ENCODE results near the gene CLEC4G.

Gene CLEC4G

GRCh38 chr19:7739211-7739755, 7.4 kb upstream of the CLEC4G start:
- no peak overlapping the region for H3K27ac ChIP-seq (ENCODE audit: low read length)
- H4K20me1 ChIP-seq (ENCODE audit: insufficient read depth, low read length), result no peaks in the 10 kb centered on the region
- H3K27me3 ChIP-seq (ENCODE audit: insufficient read depth, low read length, poor library complexity), result no peaks in the 10 kb centered on the region
- no peak overlapping the region for H2AFZ ChIP-seq (ENCODE audit: low read depth, low read length)
- H3K36me3 ChIP-seq (ENCODE audit: insufficient read depth, low read length), result no peaks in the 10 kb centered on the region
- H3K9ac ChIP-seq (ENCODE audit: low read depth, low read length), result no peak overlapping the region
- ATAC-seq (ENCODE audit: insufficient read depth, low read depth) (no peak), DNase-seq (no peak)
- H3K4me2 ChIP-seq (ENCODE audit: insufficient read depth, low read length), result no peak overlapping the region
- TF ChIP-seq, protein P1, sequence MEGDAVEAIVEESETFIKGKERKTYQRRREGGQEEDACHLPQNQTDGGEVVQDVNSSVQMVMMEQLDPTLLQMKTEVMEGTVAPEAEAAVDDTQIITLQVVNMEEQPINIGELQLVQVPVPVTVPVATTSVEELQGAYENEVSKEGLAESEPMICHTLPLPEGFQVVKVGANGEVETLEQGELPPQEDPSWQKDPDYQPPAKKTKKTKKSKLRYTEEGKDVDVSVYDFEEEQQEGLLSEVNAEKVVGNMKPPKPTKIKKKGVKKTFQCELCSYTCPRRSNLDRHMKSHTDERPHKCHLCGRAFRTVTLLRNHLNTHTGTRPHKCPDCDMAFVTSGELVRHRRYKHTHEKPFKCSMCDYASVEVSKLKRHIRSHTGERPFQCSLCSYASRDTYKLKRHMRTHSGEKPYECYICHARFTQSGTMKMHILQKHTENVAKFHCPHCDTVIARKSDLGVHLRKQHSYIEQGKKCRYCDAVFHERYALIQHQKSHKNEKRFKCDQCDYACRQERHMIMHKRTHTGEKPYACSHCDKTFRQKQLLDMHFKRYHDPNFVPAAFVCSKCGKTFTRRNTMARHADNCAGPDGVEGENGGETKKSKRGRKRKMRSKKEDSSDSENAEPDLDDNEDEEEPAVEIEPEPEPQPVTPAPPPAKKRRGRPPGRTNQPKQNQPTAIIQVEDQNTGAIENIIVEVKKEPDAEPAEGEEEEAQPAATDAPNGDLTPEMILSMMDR (IDR thresholded peaks at IDR 0.05; ENCODE audit: borderline replicate concordance, extremely low read depth, low read length, poor library complexity, severe bottlenecking), result no peak
- no peak for TF ChIP-seq EZH2 (IDR thresholded peaks at IDR 0.05; ENCODE audit: borderline replicate concordance, low read depth, low read length, severe bottlenecking)
- no peaks in the 10 kb centered on the region for H3K79me2 ChIP-seq (ENCODE audit: insufficient read depth, low read length)
- H3K4me3 ChIP-seq (ENCODE audit: low read depth in 1 of 2, low read length in 2 of 2), result no peak overlapping the region
- no peaks in the 10 kb centered on the region for H3K4me1 ChIP-seq (ENCODE audit: insufficient read depth, low read length)
- H3K9me3 ChIP-seq (ENCODE audit: insufficient read depth, low read length, severe bottlenecking), result no peaks in the 10 kb centered on the region

- Histone ChIP-seq H2AFZ (ENCODE audit: low read depth, low read length) (no peak overlapping the region), H3K4me3 (ENCODE audit: low read depth in 1 of 2, low read length in 2 of 2) (no peak overlapping the region), H4K20me1 (ENCODE audit: insufficient read depth, low read length) (no peaks in the 10 kb centered on the region), H3K36me3 (ENCODE audit: insufficient read depth, low read length) (no peaks in the 10 kb centered on the region), H3K9me3 (ENCODE audit: insufficient read depth, low read length, severe bottlenecking) (no peaks in the 10 kb centered on the region), H3K27me3 (ENCODE audit: insufficient read depth, low read length, poor library complexity) (no peaks in the 10 kb centered on the region), H3K79me2 (ENCODE audit: insufficient read depth, low read length) (no peaks in the 10 kb centered on the region), H3K4me1 (ENCODE audit: insufficient read depth, low read length) (no peaks in the 10 kb centered on the region), H3K27ac (ENCODE audit: low read length) (no peak overlapping the region), H3K9ac (ENCODE audit: low read depth, low read length) (no peak overlapping the region), H3K4me2 (ENCODE audit: insufficient read depth, low read length) (no peak overlapping the region)
- DNase-seq (no peak), ATAC-seq (ENCODE audit: insufficient read depth, low read depth) (no peak)
- TF ChIP-seq EZH2 (IDR thresholded peaks at IDR 0.05; ENCODE audit: borderline replicate concordance, low read depth, low read length, severe bottlenecking), result no peak
- TF ChIP-seq, protein P1 (IDR thresholded peaks at IDR 0.05; ENCODE audit: borderline replicate concordance, extremely low read depth, low read length, poor library complexity, severe bottlenecking), result no peak
Observed at GRCh38 chr19:7738023-7738422, 6.1 kb upstream of the CLEC4G start.

DNA sequence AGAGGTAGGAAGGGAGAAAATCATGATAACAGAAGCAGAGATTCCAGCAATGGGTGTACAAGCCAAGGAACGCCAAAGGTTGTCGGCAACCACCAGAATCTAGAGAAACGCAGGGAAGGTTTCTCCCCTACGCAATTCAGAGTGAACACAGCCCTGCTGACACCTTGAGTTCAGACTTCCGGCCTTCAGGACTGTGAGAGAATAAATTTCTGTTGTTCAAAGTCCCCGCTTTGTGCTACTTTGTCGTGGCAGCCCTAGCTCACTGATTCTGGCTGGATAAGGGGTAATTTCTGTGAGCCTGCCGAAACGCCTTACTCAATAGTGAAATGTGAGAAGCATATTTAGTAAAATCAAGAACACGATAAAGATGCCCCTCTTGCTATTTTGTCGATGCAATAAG, 5.3 kb upstream of the CLEC4G start:
- no peaks in the 10 kb centered on the region for H3K9me3 ChIP-seq (ENCODE audit: insufficient read depth, low read length, severe bottlenecking)

More for the DNA sequence above, 5.3 kb upstream of the CLEC4G start:
- no peaks in the 10 kb centered on the region for H3K36me3 ChIP-seq (ENCODE audit: insufficient read depth, low read length)
- H3K4me1 ChIP-seq (ENCODE audit: insufficient read depth, low read length), result no peaks in the 10 kb centered on the region
- DNase-seq, result no peak
- H3K27ac ChIP-seq (ENCODE audit: low read length), result no peak overlapping the region
- H3K4me2 ChIP-seq (ENCODE audit: insufficient read depth, low read length), result no peak overlapping the region
- no peak overlapping the region for H3K9ac ChIP-seq (ENCODE audit: low read depth, low read length)
- H2AFZ ChIP-seq (ENCODE audit: low read depth, low read length), result no peak overlapping the region
- no peak for TF ChIP-seq EZH2 (IDR thresholded peaks at IDR 0.05; ENCODE audit: borderline replicate concordance, low read depth, low read length, severe bottlenecking)
- TF ChIP-seq, protein P1 (IDR thresholded peaks at IDR 0.05; ENCODE audit: borderline replicate concordance, extremely low read depth, low read length, poor library complexity, severe bottlenecking), result no peak
- no peak overlapping the region for H3K4me3 ChIP-seq (ENCODE audit: low read depth in 1 of 2, low read length in 2 of 2)
- ATAC-seq (ENCODE audit: insufficient read depth, low read depth), result no peak
- no peaks in the 10 kb centered on the region for H3K27me3 ChIP-seq (ENCODE audit: insufficient read depth, low read length, poor library complexity)
- H4K20me1 ChIP-seq (ENCODE audit: insufficient read depth, low read length), result no peaks in the 10 kb centered on the region
- H3K79me2 ChIP-seq (ENCODE audit: insufficient read depth, low read length), result no peaks in the 10 kb centered on the region
